H9 (cell line): Measurements from ENCODE around the gene ARHGAP25. TPM values are rescaled to one million over a fixed set of nuclear protein-coding genes. Genes with fewer than 3 reads are reported as not detected.

ENCODE experiments used
- DNase-seq: peaks from one replicate; pipeline ENCODE4 v3.0.0-alpha.2; 2017
- H2AFZ ChIP-seq: one replicate; pipeline ENCODE4 v1.6.1; 2013; ENCODE audit warnings: mild to moderate bottlenecking, low read length, control low read depth, moderate library complexity
- H2AK5ac ChIP-seq: 2 replicates; pipeline ENCODE4 v1.6.1; 2013; ENCODE audit warnings: low read length, control low read depth, mixed read lengths; ENCODE audit not compliant: insufficient read length
- H2BK120ac ChIP-seq: one replicate; pipeline ENCODE4 v1.6.1; 2013; ENCODE audit warnings: low read depth, mild to moderate bottlenecking, low read length, control low read depth, inconsistent platforms; ENCODE audit not compliant: poor library complexity, severe bottlenecking
- H2BK12ac ChIP-seq: 2 replicates; pipeline ENCODE4 v1.6.1; 2013; ENCODE audit warnings: low read length, control low read depth, mixed read lengths, low read depth; ENCODE audit not compliant: insufficient read length
- H2BK15ac ChIP-seq: 2 replicates; pipeline ENCODE4 v1.6.1; 2013; ENCODE audit warnings: low read depth, low read length, control low read depth
- H2BK20ac ChIP-seq: one replicate; pipeline ENCODE4 v1.6.1; 2013; ENCODE audit warnings: low read depth, mild to moderate bottlenecking, low read length, control low read depth, inconsistent platforms; ENCODE audit not compliant: poor library complexity, severe bottlenecking
- H2BK5ac ChIP-seq: 2 replicates; pipeline ENCODE4 v1.6.1; 2013; ENCODE audit warnings: low read length, control low read depth, mixed read lengths; ENCODE audit not compliant: insufficient read length
- H3K14ac ChIP-seq: 2 replicates; pipeline ENCODE4 v1.6.1; 2013; ENCODE audit warnings: low read length, control low read depth; ENCODE audit not compliant: insufficient read depth
- H3K18ac ChIP-seq: 2 replicates; pipeline ENCODE4 v1.6.1; 2013; ENCODE audit warnings: low read depth, mild to moderate bottlenecking, mixed read lengths, low read length, control low read depth; ENCODE audit not compliant: insufficient read length
- H3K23ac ChIP-seq: 2 replicates; pipeline ENCODE4 v1.6.1; 2013; ENCODE audit warnings: low read length, control low read depth, mixed read lengths, low read depth; ENCODE audit not compliant: insufficient read length
- H3K23me2 ChIP-seq: 2 replicates; pipeline ENCODE4 v1.6.1; 2013; ENCODE audit warnings: low read depth, mild to moderate bottlenecking, mixed read lengths, low read length, control low read depth; ENCODE audit not compliant: insufficient read length, poor library complexity, severe bottlenecking
- H3K27ac ChIP-seq: 2 replicates; pipeline ENCODE4 v1.5.1; 2013; ENCODE audit warnings: low read length, control low read depth, mixed read lengths, low read depth; ENCODE audit not compliant: insufficient read length
- H3K27me3 ChIP-seq: 2 replicates; pipeline ENCODE4 v1.6.1; 2013; ENCODE audit warnings: low read length, control low read depth, inconsistent platforms; ENCODE audit not compliant: insufficient read depth
- H3K4ac ChIP-seq: 2 replicates; pipeline ENCODE4 v1.6.1; 2013; ENCODE audit warnings: low read depth, mild to moderate bottlenecking, control low read depth, inconsistent platforms, low read length, moderate library complexity
- H3K4me1 ChIP-seq: 2 replicates; pipeline ENCODE4 v1.6.1; 2013; ENCODE audit warnings: low read length, control low read depth, inconsistent platforms; ENCODE audit not compliant: insufficient read depth
- H3K4me2 ChIP-seq: 2 replicates; pipeline ENCODE4 v1.6.1; 2013; ENCODE audit warnings: low read length, control low read depth, mixed read lengths; ENCODE audit not compliant: insufficient read length, insufficient read depth
- H3K56ac ChIP-seq: 2 replicates; pipeline ENCODE4 v1.6.1; 2013; ENCODE audit warnings: low read depth, mild to moderate bottlenecking, mixed read lengths, low read length, control low read depth; ENCODE audit not compliant: insufficient read length
- H3K79me1 ChIP-seq: 2 replicates; pipeline ENCODE4 v1.6.1; 2013; ENCODE audit warnings: low read depth, mild to moderate bottlenecking, moderate library complexity, low read length, control low read depth, inconsistent platforms; ENCODE audit not compliant: insufficient read depth, poor library complexity, severe bottlenecking
- H3K79me2 ChIP-seq: 2 replicates; pipeline ENCODE4 v1.6.1; 2013; ENCODE audit warnings: low read length, control low read depth, inconsistent platforms; ENCODE audit not compliant: insufficient read depth
- H3K9ac ChIP-seq: 2 replicates; pipeline ENCODE4 v1.6.1; 2013; ENCODE audit warnings: low read length, control low read depth, mixed read lengths; ENCODE audit not compliant: insufficient read length; ENCODE audit errors: extremely low read depth
- H3K9me3 ChIP-seq: one replicate; pipeline ENCODE4 v1.6.1; 2013; ENCODE audit warnings: low read depth, low read length, inconsistent platforms; ENCODE audit not compliant: control insufficient read depth
- H3T11ph ChIP-seq: one replicate; pipeline ENCODE4 v1.6.1; 2013; ENCODE audit warnings: mild to moderate bottlenecking, low read length, control low read depth, inconsistent platforms
- H4K20me1 ChIP-seq: one replicate; pipeline ENCODE4 v1.6.1; 2013; ENCODE audit not compliant: control insufficient read depth, insufficient read length, insufficient read depth
- H4K5ac ChIP-seq: 2 replicates; pipeline ENCODE4 v1.6.1; 2013; ENCODE audit warnings: low read depth, mild to moderate bottlenecking, mixed read lengths, low read length, control low read depth; ENCODE audit not compliant: insufficient read length
- H4K8ac ChIP-seq: replicated peaks from 2 replicates; pipeline ENCODE4 v1.6.1; 2013; ENCODE audit warnings: low read length, control low read depth, mixed read lengths, low read depth; ENCODE audit not compliant: insufficient read length
- H4K91ac ChIP-seq: 2 replicates; pipeline ENCODE4 v1.6.1; 2013; ENCODE audit warnings: low read depth, mild to moderate bottlenecking, moderate library complexity, mixed read lengths, low read length, control low read depth; ENCODE audit not compliant: insufficient read length
- H3K27ac Mint-ChIP-seq, 3 experiments: 2 replicates in 2 of 3; 3 replicates in 1 of 3; pipeline ENCODE4 v1.8.0; 2020 to 2021; ENCODE audit warnings: mixed read lengths in 3 of 3, mild to moderate bottlenecking in 1 of 3, moderate library complexity in 1 of 3
- H3K27me3 Mint-ChIP-seq: 2 replicates; pipeline ENCODE4 v1.8.0; 2021; ENCODE audit warnings: low read depth, mild to moderate bottlenecking, moderate library complexity, mixed read lengths
- H3K36me3 Mint-ChIP-seq, 3 experiments: 2 replicates in 2 of 3; 3 replicates in 1 of 3; pipeline ENCODE4 v1.8.0; 2020 to 2021; ENCODE audit warnings: low read depth in 3 of 3, mixed read lengths in 3 of 3; ENCODE audit not compliant: insufficient read depth in 1 of 3
- H3K4me1 Mint-ChIP-seq, 2 experiments: 2 replicates each; pipeline ENCODE4 v1.8.0; 2020; ENCODE audit warnings: mixed read lengths in 2 of 2
- H3K4me3 Mint-ChIP-seq, 2 experiments: 2 replicates in 1 of 2; 3 replicates in 1 of 2; pipeline ENCODE4 v1.8.0; 2020 to 2021; ENCODE audit warnings: mild to moderate bottlenecking in 2 of 2, mixed read lengths in 2 of 2, moderate library complexity in 1 of 2
- H3K9me3 Mint-ChIP-seq, 2 experiments: 2 replicates in 1 of 2; 3 replicates in 1 of 2; pipeline ENCODE4 v1.8.0; 2020; ENCODE audit warnings: mild to moderate bottlenecking in 2 of 2, mixed read lengths in 2 of 2, moderate library complexity in 1 of 2
- WGBS: extraction: QIAGEN DNeasy Blood & Tissue Kit; methylation state at CpG from one replicate; pipeline ENCODE4 v1.1.7; 2013; ENCODE audit warnings: missing lambda C conversion rate, low lambda C conversion rate, mixed read lengths; ENCODE audit not compliant: insufficient read length; ENCODE audit errors: extremely low coverage; 5-methylcytosine and 5-hydroxymethylcytosine counted together
- total RNA-seq: library from RNA; stranded (reverse); gene quantifications from 2 replicates; pipeline ENCODE4 v1.2.1, GENCODE V29; 2021
- TF ChIP-seq, protein P1 (sequence below): fragments of 200-600 bp; sonication (generic); conservative IDR thresholded peaks from 3 replicates; pipeline ENCODE4 v1.8.0; 2021; ENCODE audit warnings: antibody characterized with exemption, mild to moderate bottlenecking

Gene ARHGAP25
- total RNA-seq, 1 experiment from 2014 or later = 1.3 TPM

DNA sequence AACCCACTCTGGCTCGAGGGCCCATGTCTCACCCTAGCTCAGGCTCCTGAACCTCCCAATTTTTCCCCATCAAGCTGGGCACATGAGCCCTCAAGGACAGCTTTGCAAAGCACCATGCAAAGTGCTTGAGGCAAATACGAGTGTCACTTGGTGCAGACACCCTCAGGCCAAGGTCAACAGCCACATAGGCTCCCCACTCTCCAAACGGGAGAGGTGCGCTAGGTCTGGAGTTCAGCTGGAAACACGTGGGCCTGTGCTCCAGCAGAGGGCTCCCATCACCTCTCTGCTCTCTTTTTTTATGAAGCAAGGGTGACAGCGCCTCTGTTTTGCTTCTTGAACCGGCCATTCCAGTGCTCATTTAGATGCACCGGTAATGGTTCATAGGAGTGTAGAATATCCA is 11.9 kb upstream of the ARHGAP25 start:
- DNase-seq = peak; percentile 53
- Histone ChIP-seq H3K27ac (no peak overlapping the region), H3K56ac (no peak overlapping the region), H2AK5ac (no peak overlapping the region), H3K27me3 (no peaks in the 10 kb centered on the region), H3K4ac (no peak overlapping the region), H3K4me1 (peaks cover 3% of the 10 kb centered on the region; the same call in 1 of the 2 replicates), H4K8ac (no peak overlapping the region), H2BK20ac (no peak overlapping the region), H3K4me2 (no peak overlapping the region), H4K91ac (no peak overlapping the region), H4K20me1 (no peaks in the 10 kb centered on the region), H3K18ac (no peak overlapping the region), H3K23ac (no peak overlapping the region), H2BK5ac (no peak overlapping the region), H2BK120ac (no peak overlapping the region), H3K23me2 (no peaks in the 10 kb centered on the region), H3K9me3 (no peaks in the 10 kb centered on the region), H3T11ph (no peak overlapping the region), H2BK15ac (no peak overlapping the region), H3K14ac (no peak overlapping the region), H4K5ac (no peak overlapping the region), H3K79me2 (no peaks in the 10 kb centered on the region), H3K79me1 (no peaks in the 10 kb centered on the region), H2AFZ (no peak overlapping the region), H2BK12ac (no peak overlapping the region), H3K9ac (no peak overlapping the region)
- Mint-ChIP-seq H3K27me3 (no peaks in the 10 kb centered on the region), H3K4me1 (peaks cover 7 to 10% of the 10 kb centered on the region in 2 experiments), H3K4me3 (no peak overlapping the region), H3K9me3 (no peaks in the 10 kb centered on the region), H3K27ac (no peak overlapping the region), H3K36me3 (peaks cover 0 to 2% (median 0%) of the 10 kb centered on the region in 3 experiments; a peak in 1 of 7 replicates)
- no CpG with 5 or more reads among the region's 8 CpGs for WGBS
- TF ChIP-seq, protein P1, sequence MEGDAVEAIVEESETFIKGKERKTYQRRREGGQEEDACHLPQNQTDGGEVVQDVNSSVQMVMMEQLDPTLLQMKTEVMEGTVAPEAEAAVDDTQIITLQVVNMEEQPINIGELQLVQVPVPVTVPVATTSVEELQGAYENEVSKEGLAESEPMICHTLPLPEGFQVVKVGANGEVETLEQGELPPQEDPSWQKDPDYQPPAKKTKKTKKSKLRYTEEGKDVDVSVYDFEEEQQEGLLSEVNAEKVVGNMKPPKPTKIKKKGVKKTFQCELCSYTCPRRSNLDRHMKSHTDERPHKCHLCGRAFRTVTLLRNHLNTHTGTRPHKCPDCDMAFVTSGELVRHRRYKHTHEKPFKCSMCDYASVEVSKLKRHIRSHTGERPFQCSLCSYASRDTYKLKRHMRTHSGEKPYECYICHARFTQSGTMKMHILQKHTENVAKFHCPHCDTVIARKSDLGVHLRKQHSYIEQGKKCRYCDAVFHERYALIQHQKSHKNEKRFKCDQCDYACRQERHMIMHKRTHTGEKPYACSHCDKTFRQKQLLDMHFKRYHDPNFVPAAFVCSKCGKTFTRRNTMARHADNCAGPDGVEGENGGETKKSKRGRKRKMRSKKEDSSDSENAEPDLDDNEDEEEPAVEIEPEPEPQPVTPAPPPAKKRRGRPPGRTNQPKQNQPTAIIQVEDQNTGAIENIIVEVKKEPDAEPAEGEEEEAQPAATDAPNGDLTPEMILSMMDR = peak; percentile 60
